GM21723 (cell line): Measurements from ENCODE around the gene GAREM1.

Experiments
- ATAC-seq: cut with Tn5 transposase; IDR thresholded peaks from one replicate; pipeline ENCODE4 v1.9.1; 2021; ENCODE audit warnings: mild to moderate bottlenecking, moderate library complexity; ENCODE audit not compliant: unreplicated experiment

The GAREM1 gene

DNA sequence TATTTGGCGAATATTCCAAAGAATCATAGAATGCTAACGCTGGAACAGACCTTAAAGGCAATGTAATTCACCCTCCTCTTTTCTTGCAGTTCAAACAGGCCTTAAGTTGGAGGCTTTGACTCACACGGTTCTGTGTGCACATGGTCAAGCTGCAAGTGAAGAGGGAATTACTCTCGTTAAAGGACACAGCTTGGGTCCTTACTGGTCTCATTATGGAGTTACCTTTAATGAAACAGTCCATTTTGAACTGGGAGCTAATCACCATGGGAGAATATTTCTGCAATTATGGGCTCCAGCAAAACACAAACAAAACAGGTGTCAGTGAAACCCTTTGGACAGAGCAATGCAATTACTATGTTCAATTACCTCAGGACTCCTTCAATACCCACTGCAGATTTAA, 135.5 kb downstream of the GAREM1 start:
- no peak for ATAC-seq

DNA sequence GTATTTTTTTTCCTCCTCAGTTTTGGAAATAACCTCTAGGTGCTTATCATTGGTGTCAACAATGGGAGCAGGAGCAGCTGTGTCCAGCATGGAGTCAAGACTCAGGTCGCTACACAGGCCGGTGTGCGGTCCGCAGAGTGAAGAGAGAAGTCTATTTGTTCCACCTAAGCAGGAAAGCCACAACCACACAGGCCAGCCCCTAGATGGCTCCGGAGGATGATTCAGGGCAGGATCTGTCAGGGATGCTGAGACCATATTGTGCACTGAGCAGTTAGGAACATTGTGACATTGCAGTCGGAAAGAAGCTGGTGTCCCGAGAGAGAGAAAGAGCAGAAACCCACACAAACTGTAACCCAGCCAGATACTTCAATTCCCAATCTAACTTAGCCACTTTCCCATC, 136.9 kb downstream of the GAREM1 start:
- ATAC-seq = no peak

DNA sequence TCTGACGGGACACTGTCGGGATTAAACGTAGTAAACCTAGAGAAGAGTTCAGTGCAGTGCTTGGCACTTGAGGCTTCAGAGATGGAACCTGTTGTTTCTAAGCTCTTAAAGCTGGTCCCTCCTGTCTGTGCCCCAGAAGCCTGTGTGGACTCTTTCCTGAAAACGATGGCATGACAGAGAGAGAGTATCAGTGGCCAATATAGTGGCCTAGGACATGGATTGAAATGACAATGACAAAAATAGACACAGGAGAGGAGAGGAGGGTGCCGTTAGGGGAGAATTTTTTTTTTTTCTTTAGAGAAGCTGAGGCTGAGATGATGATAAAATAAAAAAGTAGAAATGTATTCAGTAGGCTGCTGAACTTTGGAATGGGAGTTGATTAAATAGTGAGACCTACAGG, 138.0 kb downstream of the GAREM1 start:
- no peak for ATAC-seq

DNA sequence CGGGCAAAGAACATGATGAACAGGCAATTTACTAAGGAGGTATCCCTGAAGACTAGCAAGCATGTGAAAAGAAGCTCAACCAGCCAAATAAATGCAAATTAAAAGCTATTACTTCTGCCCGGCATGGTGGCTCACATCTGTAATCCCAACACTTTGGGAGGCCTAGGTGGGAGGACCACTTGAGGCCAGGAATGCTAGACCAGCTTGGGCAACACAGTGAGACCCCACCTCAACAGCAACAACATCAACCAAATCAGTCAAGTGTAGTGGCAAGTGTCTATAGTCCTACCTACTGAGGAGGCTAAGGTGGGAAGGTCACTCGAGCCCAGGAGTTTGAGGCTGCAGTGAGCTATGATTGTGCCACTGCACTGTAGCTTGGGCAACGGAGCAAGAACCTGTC, 141.7 kb downstream of the GAREM1 start:
- ATAC-seq = no peak

DNA sequence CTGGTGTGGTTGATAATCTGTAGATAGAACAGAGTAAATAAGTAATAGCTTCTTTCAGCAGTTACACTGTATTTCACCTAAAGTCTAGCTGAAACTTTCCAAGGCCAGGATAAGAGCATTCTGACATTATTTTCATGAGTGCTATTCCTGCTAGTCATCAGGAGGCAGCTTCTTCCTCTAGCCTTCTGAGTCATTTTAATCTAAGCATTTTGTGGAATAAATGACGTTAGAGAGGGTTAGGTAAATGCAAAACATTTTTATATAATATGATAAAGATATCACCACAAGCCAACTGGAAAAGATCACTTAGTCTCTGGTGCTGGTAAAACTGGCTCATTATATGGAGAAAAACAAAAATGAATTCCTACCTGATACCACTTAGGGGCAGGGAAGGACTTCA, 142.3 kb downstream of the GAREM1 start:
- ATAC-seq = no peak

DNA sequence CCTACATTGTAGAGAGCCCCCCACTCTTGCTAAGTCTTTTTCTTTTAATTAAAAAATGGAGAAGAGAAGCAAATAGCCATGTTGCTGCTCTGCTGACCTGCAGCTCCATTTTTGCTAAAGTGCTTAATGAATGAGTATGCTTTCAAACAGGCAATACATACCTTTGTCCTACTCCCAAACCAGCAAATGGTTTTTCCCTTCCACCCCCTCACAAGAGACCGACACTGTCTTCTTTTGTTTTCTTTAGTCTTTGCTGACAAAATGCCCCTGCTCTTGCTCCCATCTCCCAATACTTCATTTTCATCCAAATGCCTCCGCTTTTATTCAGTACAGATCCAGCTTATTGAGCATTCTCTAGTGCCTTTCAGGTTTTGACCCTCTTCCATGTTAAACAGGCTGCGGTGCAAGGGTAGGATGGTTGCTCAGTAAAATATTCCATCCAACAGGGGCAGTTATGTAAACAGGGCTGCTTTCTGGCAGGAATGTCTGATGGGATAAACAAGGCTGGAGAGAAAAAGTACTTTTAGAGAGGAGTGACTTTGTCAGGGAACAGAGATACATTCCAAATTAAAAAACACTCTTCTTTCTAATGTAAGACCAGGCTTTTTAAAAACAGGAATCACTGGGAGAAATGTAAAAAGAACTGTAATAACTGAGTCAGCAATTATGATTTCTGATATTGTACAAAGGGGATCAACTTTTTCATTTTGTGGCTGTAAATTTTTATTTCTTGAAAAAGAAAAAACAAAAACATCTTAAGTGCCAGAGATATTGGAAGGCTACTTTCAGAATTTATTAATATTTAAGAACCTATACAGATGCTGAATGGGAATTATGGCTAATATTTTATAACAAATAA, 144.0 kb downstream of the GAREM1 start:
- ATAC-seq = no peak

DNA sequence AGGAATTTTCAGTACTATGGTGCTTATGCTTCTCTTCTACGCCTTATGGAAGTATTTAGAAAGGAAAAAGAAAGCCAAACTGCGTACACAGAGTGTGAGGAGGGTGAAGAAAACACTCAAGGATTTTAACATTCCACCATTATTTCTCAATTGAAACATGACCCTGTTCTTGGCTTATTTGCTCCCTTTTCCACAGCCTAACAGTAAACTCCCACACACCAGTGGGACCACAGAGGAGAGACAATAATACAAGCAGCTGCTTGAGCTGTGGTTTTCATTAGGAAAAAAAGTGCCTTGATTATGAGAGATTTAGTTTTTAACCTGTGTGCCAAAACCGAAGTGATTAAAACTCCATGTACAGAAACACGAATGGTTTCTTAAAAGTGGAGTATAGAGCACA, 146.5 kb downstream of the GAREM1 start:
- no peak for ATAC-seq

DNA sequence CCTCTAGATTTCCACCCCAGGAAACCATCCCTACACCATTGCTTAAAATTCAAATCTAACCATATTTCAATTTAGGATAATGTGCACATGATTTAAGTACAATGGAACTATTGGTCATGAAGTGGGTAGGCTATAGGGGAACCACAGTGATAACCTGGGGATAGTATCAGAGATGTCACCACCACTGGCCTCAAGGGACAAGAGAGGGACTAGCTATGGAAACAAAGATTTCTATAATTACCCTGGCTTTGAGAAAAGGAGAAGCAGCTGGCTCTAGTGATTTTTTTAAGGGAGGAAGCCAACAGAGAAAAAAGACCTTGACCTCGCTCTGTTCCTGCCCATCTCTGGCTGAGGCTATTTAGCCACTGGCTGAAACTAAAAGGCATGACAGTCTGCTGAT, 148.9 kb downstream of the GAREM1 start:
- no peak for ATAC-seq

DNA sequence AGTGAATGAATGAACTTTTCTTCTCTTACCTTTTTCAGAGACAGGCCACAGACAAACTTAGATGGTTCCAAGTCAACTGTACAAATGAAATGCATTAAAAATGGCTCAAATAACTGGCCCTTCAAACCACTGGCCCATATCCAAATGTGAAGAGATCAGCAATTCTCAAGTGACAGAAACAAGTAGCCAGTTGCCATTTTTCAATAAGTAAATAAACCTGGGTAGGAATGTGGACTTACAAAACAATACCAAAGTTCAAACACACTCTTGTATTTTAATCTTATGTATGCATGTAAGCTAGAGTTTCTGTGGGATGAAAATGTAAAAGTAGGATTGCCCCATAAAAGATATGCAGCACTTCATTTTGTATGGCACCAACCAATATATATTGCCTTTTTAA, 151.6 kb downstream of the GAREM1 start:
- no peak for ATAC-seq

DNA sequence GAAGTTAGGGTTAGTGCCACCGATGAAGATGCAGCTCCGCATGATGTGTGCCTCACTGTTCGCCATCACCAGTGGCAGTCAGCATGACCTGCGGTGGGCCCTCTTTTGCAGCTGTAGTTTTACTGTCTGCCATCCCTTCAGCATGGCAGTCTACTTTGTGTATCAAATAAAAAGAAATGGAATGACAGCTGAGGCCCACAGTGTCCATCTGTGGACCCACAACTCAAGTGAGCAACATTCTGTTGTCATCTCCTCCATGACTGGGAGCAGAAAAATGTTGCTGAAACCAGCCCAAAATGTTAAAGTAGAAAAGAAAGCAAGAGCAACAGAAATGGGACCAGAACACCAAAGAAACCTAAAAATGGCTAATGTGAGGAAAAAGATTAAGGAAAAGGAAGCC, 152.1 kb downstream of the GAREM1 start:
- ATAC-seq = no peak

DNA sequence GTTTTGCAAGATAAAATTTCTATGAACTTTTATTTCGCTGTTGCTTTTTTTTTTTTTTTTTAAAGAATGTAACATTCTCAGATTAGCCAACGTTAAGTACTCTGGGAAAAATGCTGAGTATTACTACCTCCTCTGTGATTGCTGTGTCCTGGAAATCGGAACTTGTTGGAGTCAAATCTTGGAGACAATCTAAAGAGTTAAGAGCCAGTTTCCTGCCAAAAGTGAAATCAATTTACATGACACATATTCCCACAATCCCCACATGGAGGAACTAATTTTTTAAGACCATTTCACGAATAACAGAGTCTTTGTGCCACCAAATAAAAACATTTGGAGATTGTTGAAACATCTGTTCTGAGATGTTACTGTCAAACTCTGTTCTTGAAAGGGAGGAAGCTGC, 153.0 kb downstream of the GAREM1 start:
- no peak for ATAC-seq

DNA sequence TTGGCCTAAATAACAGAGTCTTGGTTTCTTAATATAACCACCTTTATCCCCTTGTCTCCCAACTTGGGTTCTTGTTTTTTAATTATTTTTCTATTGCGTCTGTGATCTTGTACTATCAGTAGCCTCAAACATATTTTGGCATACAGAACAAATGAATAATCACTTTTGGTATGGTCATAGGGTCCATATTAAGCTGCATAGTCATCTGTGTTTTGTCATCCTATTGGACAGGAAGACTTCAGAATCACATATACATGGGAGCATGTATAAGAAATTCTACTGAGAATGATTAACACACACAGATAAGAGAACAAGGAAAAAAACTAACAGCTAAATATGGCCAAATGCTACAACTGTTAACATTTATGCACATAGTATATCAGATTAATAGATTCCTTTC, 154.8 kb downstream of the GAREM1 start:
- ATAC-seq = no peak

DNA sequence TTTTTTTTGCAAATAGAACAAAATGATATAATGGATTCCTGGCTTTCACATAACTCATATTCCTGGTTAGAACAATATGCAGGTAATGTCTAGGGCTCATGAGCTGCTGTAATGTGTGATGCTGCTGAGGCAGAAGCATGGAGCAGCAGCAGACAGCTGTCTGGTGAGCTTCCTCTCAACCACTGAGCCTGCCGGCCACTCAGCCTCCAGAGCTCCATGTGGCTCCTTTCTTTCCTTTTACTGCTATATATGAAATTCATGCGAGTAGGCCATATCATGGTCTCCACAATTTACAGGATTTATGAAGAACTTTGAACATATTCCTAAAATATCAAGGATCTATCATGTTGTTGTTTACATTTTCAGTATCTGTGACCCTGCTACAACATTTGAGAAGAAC, 159.9 kb downstream of the GAREM1 start:
- ATAC-seq = no peak

DNA sequence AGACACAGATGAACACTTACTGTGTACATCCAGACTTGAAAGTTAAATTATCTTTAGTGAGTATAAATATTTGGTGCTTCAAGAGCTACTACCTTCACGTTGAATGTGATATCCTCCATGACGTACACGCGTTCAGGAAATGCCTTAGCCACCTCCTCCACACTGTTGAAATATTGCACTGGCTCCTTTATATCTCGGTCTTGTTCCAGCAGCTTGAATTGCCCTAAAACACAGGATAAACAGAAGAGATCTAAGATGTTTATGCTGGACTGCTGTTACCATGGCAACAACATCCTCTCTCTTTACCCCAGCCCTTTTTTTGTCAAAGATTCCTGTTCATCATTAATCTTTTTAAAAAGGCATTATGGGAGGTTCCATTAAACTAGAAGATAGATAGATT, 160.6 kb downstream of the GAREM1 start:
- ATAC-seq = no peak

DNA sequence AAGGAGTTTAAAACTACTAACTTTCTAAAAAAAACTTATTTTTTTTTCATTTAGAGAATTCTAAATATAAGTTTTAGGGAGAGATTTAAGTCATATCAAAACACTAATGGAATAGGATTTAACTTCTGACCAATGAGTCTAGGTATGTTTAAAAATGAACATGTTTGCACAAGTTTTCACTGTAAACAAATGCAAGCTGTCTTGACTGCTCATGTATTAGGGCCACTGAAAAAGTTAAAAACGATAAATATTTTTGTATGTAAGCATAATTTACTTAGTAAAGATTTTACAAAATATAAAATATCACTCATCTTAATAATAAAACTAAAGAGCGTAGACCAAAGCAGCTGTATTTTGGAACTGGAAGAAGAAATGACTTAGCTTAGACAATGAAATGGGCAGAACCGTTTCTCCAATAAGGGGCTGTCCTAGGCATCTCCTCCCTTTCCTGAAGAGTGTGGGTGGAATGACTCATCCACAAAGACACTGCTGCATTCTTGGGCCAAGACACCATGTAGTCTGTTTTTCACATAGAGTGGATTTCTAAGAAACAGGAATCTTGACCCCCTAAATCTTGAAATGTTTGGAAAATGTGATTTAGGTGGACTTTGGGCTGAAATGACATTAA, 162.1 kb downstream of the GAREM1 start:
- ATAC-seq = no peak

DNA sequence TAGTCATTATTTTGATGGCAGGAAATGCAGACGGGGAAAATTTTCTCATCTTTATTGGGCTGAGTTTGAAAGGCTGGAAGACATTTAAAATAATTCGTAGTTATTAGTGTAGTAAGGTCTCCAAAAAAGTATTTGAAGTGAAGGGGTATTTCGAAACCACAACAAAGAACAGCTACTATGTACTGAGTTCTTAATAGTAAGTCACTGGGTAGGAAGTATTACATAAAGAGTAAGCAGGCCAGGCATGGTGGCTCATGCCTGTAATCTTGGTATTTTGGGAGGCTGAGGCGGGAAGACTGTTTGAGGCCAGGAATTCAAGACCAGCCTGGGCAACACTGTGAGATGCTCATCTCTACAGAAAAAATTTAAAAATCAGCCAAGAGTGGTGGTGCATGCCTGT, 167.3 kb downstream of the GAREM1 start:
- ATAC-seq = no peak

DNA sequence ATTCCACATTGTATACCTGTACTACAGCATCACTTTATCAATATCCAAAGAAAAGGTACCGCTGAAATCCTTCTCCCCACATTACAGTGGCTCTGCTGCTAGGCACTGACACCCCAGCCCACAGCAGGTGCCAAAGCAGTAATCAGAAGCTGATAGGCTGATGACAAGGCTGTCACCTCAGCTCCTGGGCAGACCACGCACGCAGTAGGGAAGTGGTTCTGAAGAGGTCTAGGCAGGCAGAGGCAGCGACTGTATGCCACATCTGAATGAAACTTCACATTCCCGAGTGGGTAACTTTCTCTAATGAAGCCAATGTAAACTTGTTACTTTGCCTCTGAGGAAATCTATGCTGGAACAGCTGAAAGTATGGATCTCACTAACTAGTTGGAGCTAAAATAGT, 167.9 kb downstream of the GAREM1 start:
- no peak for ATAC-seq

DNA sequence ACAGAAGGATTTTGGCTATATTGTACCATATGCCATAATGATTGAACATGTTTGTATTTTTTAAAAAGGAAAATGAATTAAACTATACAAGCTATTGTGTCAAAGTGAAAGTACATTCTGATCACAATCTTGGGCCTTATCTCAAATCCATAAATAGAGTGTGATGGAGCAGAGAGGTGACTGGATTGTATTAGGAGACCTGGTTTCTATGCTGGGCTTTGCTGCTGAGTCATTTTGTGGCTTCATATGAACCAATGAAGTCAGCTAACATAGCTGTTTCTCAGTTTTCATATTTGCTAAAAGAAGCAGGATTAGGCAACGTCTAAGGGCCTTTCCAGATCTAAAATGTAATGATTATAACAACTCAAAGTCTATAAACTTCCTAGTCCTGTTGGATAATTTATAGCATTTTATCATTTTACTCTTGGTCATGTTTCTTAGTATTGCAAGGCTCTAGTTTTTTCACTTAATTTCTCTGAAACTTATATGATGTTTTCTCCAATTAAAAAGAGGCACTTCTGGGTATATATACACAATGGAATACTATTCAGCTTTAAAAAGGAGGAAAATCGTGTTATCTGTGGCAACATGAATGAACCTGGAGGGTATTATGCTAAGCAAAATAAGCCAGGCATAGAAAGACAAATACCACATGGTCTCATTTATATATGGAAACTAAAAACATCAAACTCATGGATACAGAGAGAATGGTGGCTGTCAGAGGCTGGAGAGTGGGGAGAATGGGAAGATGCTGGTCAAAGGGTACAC, 168.5 kb downstream of the GAREM1 start:
- peak; percentile 85 for ATAC-seq

DNA sequence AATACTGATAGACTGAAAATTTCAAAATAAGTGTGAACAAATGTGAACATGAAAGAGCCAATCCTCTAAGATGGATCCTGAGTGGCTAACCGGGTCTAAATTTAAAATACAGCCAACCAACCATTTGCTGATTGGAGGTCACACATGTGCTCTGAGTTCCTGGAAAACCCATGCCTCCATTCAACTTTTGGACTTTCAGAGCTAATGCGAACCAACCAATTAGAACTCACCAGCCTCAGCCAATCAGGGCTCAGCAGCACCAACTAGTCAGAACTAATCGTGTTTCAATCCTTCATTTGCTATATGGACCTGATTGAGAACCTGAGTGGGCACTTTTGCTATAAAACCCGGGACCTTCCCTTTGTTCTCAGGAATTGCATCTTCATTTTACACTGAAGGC, 169.3 kb downstream of the GAREM1 start:
- ATAC-seq = no peak

DNA sequence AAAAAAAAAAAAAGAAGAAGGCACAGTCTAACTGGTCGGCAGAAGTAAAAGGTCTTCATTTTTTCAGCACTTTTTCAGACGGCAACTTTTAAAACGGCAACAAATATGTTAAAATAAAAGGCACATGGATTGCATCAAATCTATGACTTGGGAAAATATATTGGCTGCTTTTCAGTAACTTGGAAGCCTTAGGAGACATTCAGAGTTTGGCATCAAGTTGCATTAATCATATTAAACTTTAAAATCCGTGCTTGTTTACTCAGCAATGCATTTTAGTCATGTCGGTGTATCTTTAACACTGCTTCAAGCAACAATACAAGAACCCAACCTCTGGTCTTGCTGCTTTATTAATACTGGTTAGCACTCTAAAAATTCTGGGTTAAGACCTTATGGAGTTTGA, 169.8 kb downstream of the GAREM1 start:
- ATAC-seq = no peak

DNA sequence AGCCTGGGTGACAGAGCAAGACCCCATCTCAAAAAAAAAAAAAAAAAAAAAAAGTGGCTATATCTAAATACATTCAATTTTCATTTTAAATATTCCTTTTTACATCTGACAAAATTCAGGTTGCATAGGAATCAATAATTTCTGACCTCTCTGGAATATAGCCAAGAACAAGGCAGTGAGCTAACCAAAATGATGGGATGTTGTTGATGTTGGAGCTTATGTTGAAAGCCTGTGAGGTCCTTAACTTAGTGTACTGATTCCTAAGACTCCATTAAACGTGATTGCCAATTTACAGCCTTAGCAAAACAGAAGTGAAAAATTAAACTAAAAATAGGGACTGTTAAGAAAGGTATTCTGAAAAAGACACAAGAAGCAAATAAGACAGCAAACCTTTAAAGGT, 171.2 kb downstream of the GAREM1 start:
- ATAC-seq = no peak

DNA sequence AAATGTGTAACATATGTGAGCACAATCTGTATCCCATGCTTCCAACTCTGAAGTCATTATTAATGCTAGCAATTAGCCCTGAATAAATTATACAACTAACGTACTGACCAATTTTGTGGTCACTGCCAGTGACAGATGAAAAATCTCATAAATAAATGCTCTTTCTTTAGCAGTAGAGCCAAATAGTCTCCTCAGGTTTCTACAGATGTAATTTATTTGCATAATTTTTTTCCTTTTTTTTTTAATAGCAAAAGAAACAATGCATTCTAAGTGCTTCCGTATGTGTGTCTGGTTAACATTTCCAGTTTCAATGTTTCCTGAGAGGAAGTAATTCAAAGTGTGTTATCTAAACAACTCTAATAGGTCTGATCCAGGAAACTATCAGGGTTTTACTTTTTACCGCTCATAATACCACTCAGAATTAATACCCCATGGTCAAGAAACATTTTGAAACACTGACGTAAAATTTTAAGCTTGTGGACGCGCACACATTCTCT, 172.5 kb downstream of the GAREM1 start:
- ATAC-seq = no peak
